ENCODE data around the gene ACVR2A.

Gene ACVR2A

DNA sequence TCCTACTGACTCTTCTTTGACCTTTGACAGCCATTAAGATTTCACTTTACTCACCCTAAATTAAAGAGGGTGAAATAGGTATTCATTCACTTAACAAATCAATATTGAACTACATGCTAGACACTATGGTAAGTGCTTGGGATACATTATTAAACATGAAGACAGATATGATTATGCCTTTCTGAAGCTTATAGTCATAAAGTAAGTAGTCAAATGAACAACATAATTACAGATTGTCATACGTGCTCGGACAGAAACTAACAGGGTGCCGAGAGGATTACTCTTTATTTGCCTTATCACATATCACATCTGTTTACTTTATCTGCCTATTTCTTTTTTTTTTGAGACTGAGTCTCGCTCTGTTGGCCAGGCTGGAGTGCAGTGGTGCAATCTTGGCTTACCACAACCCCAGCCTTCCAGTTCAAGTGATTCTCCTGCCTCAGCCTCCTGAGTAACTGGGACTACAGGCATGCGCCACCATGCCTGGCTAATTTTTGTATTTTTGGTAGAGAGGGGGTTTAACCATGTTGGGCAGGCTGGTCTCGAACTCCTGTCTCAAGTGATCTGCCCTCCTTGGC lies 9.8 kb downstream of the ACVR2A start:
- DNase-seq (ENCODE audit: low read depth in 4 of 4, low spot score in 1 of 4) = no peak

GRCh38 chr2:147855316-147855715 lies 10.5 kb downstream of the ACVR2A start:
- no peak for DNase-seq (ENCODE audit: low read depth in 4 of 4, low spot score in 1 of 4)

GRCh38 chr2:147855977-147856376 lies 11.1 kb downstream of the ACVR2A start:
- no peak for DNase-seq (ENCODE audit: low read depth in 4 of 4, low spot score in 1 of 4)

GRCh38 chr2:147860009-147860408 lies 15.2 kb downstream of the ACVR2A start:
- DNase-seq (ENCODE audit: low read depth in 4 of 4, low spot score in 1 of 4) = no peak

DNA sequence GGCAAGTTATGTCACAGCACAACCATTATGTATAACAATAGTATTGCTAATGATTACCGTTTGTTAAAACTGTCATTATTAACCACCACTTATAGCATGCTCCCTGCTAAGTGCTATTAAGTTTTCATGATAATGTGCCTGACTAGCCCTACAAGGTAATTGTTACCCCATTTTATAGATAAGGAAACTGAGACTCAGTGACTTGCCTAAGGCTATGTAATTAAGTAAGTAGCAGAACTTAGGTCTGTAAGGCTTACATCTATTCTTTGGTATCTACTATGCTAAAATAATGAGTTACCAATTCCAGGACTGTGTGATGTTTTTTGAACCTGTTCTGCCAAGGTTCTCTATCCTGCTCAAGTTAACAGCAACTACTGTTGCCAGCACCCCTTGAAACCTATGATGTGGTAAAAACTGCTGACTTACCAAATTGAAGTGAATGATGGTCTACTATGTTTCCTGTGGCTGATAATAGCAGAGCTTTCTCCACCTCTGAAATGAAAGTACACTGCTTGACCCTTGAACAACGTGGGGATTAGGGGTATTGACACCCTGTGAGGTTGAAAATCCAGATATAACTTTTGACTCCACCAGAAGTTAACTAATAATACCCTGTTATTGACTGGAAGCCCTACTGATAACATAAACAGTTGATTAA lies 18.2 kb downstream of the ACVR2A start:
- no peak for DNase-seq (ENCODE audit: low read depth in 4 of 4, low spot score in 1 of 4)

GRCh38 chr2:147863835-147864234 lies 19.0 kb downstream of the ACVR2A start:
- DNase-seq (ENCODE audit: low read depth in 4 of 4, low spot score in 1 of 4) = no peak

DNA sequence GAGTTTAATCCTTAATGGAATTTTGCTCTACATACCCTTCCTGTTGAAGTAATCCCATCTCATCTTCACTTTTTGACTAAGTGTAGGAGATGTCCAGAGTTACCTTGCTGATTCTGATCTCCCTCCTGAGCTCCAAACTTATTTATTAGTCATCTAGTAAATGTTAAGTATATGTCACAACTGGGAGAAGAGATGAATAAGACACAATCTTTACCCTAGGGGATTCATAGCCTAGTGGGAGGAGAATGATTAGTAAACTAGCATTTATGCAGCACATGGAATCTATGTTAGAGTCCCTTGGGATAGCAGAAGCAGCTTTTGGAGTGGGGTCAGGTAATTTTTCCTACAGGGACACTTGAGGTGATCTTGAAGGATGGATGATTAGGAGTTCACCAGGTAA lies 20.7 kb downstream of the ACVR2A start:
- no peak for DNase-seq (ENCODE audit: low read depth in 4 of 4, low spot score in 1 of 4)

- no peak for DNase-seq (ENCODE audit: low read depth in 4 of 4, low spot score in 1 of 4)
These were observed 22.2 kb downstream of the ACVR2A start for GRCh38 chr2:147867050-147867449.

DNA sequence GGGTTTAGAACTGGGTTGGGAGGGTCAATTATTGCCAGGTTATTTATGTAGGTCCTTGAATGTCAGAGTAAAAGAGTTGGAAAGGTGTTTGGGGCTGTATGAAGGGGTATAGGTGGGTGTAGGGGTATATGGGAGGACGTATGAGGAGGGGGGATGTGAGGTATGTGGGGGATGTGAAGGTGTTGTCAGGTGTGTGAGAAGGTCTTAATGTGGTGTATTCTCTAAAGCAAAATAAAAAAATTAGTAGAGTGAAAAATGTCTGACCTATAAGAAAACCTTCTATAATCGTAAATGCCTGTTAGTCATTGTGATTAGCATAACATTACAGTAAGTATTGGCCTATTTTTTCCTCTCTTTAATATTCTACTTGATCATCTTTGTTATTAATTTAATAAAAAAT lies 25.1 kb downstream of the ACVR2A start:
- no peak for DNase-seq (ENCODE audit: low read depth in 4 of 4, low spot score in 1 of 4)

DNA sequence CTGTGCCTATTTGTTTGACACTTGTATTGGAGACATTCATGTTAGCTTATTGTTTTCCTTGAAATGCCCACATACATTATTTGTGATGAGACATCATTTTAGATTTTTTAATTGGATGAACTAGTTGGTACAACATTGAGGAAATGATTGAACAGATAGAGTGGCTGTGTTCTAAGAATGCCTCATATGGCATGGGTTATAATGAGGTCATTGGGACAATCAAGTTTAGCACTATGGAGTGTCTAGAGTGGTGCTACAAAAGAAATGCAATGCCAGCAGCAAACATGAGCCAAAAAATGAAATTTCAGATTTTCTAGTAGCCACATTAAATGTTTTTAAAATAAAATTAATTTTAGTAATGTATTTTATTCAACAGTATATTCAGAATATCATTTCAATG lies 28.1 kb downstream of the ACVR2A start:
- DNase-seq (ENCODE audit: low read depth in 4 of 4, low spot score in 1 of 4) = no peak

DNA sequence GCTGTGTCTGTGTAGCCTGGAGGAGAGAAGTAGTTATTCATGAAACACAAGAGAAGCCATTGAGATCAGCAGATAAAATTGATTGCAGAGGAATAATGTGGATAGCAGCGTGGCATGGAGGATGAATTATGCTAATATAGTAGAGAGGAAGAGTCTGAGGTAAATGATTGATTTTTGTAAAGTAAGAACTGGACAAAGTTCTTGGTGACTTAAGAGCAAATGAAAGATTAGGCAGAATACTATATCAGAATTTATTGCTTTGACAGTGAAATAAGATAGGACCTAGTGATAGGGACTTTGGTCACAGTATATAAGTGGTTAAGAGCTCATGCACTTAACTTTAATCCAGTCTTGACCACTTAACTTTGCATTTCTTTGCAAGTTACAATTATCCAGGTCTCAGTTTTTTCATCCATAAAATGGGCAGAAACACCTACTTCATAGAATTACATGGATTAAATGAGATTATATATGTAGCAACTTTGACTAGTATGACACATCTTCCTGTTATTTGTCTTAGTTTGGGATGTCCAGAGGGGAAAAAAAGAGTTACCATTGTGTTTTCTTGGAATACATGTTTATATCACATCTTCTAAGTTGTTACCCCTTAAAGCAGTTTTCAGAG lies 29.1 kb downstream of the ACVR2A start:
- no peak for DNase-seq (ENCODE audit: low read depth in 4 of 4, low spot score in 1 of 4)

DNA sequence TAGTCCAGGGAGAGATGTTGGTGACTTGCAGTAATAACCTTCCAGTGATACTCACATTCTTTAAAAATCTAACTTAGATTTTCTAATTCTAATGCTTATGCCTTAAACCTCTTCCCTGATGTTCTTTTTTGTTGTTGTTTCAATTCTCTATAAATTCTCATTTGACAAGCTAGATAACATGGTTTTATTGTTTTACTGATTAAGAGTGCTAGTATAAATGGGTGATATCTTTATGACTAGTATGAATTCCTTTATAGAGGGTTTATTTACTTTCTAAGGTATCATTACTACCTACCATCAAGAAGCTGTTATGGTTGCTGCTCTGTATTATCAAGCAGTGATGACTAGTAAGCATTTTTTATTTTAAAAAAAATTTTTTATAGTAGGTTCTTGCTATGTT lies 35.0 kb downstream of the ACVR2A start:
- DNase-seq (ENCODE audit: low read depth in 4 of 4, low spot score in 1 of 4) = no peak

GRCh38 chr2:147882631-147883030 lies 37.8 kb downstream of the ACVR2A start:
- no peak for DNase-seq (ENCODE audit: low read depth in 4 of 4, low spot score in 1 of 4)

GRCh38 chr2:147884830-147885229 lies 40.0 kb downstream of the ACVR2A start:
- no peak for DNase-seq (ENCODE audit: low read depth in 4 of 4, low spot score in 1 of 4)

DNA sequence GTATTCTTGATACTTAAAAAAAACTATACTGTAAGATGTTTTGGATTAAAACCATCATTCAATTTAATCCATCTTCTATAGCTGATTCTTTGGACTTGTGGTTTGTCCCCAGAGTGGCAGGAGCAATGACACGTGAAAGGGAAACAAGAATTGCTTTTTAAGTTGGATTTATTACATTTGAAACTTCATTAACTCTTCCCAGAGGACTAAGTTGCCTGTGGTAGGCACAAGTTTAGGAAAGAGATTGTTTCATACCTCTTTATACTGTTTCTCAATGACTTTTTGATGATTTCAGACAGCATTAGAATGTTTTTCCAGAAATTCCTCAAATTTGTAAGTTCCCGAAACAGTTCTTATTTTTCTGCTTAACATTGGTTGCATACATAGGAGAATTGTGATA lies 41.3 kb downstream of the ACVR2A start:
- no peak for DNase-seq (ENCODE audit: low read depth in 4 of 4, low spot score in 1 of 4)

GRCh38 chr2:147888680-147889079 lies 43.9 kb downstream of the ACVR2A start:
- no peak for DNase-seq (ENCODE audit: low read depth in 4 of 4, low spot score in 1 of 4)

- no peak for DNase-seq (ENCODE audit: low read depth in 4 of 4, low spot score in 1 of 4)
These were observed 59.2 kb downstream of the ACVR2A start for GRCh38 chr2:147904051-147904450.

- no peak for DNase-seq (ENCODE audit: low read depth in 4 of 4, low spot score in 1 of 4)
These were observed 64.3 kb downstream of the ACVR2A start for GRCh38 chr2:147909178-147909577.

GRCh38 chr2:147910990-147911473 lies 66.2 kb downstream of the ACVR2A start:
- peak in 2 of 4 experiments; percentile 2 to 10 for DNase-seq (ENCODE audit: low read depth in 4 of 4, low spot score in 1 of 4)

DNA sequence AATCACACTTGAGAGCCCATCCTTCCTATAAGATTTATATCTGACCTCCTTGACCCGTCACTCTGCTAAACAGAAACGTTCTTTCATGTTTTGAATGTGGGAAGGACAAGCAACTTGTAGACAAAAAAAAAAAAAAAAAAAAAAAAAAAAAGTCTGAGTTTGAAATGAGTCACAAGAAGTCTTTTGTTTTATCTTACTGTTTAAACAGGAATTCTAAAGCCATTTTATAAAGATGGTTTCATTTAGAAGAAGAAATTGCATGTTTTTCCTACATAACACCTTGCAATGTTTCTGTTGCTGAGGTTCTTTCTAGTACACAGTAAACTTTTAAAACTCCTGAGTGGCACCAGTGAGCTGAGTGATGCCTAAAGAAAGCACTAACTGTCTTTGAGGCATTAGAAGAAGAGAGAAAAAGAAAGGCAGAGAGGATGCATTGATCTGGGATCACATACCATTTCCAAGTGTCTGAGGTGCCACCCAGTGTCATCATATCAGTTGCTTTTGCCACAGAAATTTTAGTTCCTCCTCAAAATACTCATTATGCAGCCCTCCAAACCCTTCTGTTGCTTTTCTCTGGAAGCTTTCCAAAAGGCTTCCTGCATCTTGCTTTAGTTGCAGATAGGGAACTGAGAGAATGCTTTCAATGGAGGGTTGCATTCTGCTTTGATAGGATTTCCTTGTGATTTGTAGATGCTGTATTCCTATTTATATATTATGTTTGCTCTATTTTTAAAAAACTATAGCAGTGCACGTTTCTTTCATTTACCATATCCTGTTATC lies 69.1 kb downstream of the ACVR2A start:
- no peak for DNase-seq (ENCODE audit: low read depth in 4 of 4, low spot score in 1 of 4)

- no peak for DNase-seq (ENCODE audit: low read depth in 4 of 4, low spot score in 1 of 4)
These were observed 71.2 kb downstream of the ACVR2A start for GRCh38 chr2:147916067-147916466.

- DNase-seq (ENCODE audit: low read depth in 4 of 4, low spot score in 1 of 4) = no peak
These were observed 71.9 kb downstream of the ACVR2A start for GRCh38 chr2:147916723-147917122.
